Globus pallidus (tissue), 1 donor: ENCODE measurements around the gene NDUFB4.
"Not testable (repeated sequence)": the region's sequence is repeated elsewhere in the genome, so short reads cannot be mapped to it uniquely, and the experiment has no call there.

Experiments used
- DNase-seq: peaks from one replicate; pipeline ENCODE4 v3.0.0-alpha.2; 2015; ENCODE audit warnings: low spot score

The NDUFB4 gene

DNA sequence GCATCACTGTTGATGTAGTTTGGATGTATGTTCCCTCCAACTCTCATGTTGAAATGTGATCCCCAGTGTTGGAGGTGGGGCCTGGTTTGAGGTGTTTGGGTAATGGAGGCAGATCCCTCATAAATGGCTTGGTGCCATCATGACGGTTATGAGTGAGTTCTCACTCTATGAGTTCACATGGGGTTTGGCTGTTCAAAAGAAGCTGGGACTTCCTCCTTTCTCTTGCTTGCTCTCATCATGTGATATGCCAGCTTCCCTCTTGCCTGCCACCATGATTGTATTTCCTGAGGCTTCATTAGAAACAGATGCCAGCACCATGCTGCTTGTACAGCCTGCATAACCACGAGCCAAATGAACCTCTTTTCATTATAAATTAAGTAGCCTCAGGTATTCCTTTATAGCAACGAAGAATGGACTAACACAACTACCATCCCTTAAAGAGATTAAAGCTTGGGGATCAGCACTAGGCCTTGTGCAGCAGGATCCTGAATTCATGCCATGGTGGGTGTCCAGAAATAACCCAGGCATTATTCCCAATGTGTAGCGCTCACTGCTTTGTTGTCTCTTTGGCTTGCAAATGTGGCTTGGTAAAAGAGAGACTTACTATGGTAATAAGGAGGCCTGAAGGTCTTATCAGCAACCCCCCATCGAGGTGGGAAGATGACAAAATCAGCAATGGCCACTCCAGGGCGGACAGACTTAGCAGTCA, 41.9 kb downstream of the NDUFB4 start:
- no peak for DNase-seq

DNA sequence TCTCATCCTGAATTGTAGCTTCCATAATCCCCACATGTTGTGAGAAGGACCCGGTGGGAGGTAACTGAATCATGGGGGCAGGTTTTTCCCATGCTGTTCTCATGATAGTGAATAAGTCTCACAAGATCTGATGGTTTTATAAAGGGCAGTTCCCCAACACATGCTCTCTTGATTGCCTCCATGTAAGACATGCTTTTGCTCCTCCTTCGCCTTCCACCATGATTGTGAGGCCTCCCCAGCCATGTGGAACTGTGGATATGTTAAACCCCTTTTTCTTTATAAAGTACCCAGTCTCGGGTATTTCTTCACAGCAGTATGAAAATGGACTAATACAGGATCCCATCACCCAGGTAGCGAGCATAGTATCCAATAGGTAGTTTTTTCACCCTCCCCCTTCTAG, 42.7 kb downstream of the NDUFB4 start:
- not testable (repeated sequence) for DNase-seq

DNA sequence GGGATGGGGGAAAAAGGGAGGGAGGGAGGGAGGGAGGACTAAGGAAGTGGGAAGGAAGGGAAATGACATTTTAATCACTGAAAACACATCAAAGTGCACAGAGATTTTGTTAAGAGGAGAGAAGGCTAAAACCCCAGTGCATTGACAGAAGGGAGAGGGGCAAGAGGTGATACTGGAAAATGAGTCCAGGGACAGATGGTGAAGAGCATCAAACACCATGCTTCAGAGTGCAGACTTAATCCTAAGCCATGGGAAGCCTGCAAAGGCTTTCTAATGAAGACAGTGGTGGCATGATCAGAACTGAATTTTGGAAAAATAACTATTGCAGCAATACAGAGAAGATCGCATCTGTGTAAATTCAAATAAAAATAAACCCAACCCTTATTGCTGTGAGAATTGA, 44.1 kb downstream of the NDUFB4 start:
- DNase-seq: no peak

GRCh38 chr3:120641696-120642246, 45.6 kb downstream of the NDUFB4 start:
- no peak for DNase-seq

- DNase-seq: no peak
Measured at GRCh38 chr3:120642368-120642948, 46.3 kb downstream of the NDUFB4 start.

DNA sequence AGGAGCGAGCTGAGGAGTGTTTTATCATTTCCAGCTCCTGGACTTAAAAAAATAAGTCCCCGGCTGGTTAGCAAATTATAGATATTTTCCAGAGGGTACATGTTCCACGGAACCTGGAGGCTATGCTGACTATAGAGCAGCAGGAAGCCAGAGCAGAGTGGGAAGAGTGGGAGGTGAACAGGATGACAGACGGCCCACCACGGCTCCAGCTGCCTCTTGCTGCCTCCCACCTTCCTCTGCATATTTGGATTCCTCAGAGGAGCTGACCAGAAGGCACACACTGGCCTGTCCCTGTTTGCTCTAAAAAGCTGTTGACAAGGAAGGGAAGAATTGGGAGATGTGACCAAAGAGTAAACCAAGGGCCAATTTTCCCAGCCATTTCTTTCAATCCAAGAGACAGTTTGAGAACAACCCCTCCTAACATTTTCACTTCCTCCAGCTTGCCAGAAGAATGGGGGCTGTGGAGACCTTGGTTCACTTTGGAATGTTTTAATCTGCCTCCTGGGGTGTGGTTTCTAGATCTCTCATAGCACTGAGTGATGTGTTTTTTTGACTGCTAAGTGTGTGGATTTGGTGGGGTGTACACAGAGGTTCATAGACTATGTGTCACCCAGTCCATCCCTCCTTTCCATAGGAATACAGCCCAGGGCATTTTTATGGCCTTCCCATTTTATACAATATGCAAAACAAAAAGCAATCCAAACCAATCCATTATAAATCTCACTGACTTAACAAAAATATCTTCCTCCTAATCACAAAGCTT, 49.1 kb downstream of the NDUFB4 start:
- DNase-seq: no peak

GRCh38 chr3:120646771-120647432, 50.8 kb downstream of the NDUFB4 start:
- DNase-seq: no peak

GRCh38 chr3:120648290-120648689, 52.2 kb downstream of the NDUFB4 start:
- no peak for DNase-seq

- no peak for DNase-seq
Measured at GRCh38 chr3:120649830-120650233, 53.7 kb downstream of the NDUFB4 start.

DNA sequence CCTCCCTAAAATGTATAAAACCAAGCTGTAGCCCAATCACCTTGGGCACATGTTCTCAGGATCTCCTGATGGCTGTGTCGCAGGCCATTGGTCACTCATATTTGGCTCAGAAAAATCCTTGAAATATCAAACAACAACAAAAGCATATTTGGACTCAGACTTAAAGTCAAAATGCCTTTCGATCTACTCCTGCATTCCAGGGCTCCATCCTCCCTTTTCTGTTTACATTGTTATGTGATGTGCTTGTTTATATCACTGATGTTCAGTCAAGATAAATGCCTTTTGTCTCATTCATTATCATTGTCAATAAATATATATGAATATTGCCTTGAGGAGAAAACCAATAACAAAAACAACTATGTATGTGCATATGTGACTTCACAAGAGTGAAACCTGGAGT, 54.2 kb downstream of the NDUFB4 start:
- no peak for DNase-seq
